NCI-H2107 (cell line): ENCODE results near the gene UTP11.

ENCODE experiments used
- DNase-seq: peaks from one replicate; lab custom pipeline; 2025; lab: John Stamatoyannopoulos, UW

Gene UTP11

GRCh38 chr1:38071312-38072256 lies 59.0 kb downstream of the UTP11 start:
- no peak for DNase-seq

- DNase-seq = no peak
These were observed 60.3 kb downstream of the UTP11 start for GRCh38 chr1:38072858-38073257.

GRCh38 chr1:38073534-38074301 lies 61.2 kb downstream of the UTP11 start:
- DNase-seq = no peak

GRCh38 chr1:38074302-38074677 lies 61.8 kb downstream of the UTP11 start:
- DNase-seq = no peak
